GM13976 (cell line): ENCODE measurements around the gene ANKMY2.

ENCODE experiments used
- DNase-seq: peaks from one replicate; pipeline ENCODE4 v3.0.0; 2012; ENCODE audit warnings: low spot score
- CTCF ChIP-seq: IDR thresholded peaks from 2 replicates; pipeline ENCODE4 v1.5.1; 2012; ENCODE audit warnings: borderline replicate concordance, mild to moderate bottlenecking; ENCODE audit not compliant: insufficient read depth; ENCODE audit errors: extremely low read depth, missing control alignments, control extremely low read depth
- in situ Hi-C: fragments of 300-500 bp; cut with MboI; formaldehyde crosslinking; loops from one replicate; pipeline ENCODE4 v1.12.0; 2022; ENCODE audit warnings: low sequenced_read_pairs, mixed read lengths, inconsistent platforms; ENCODE audit not compliant: unreplicated experiment

The ANKMY2 gene

DNA sequence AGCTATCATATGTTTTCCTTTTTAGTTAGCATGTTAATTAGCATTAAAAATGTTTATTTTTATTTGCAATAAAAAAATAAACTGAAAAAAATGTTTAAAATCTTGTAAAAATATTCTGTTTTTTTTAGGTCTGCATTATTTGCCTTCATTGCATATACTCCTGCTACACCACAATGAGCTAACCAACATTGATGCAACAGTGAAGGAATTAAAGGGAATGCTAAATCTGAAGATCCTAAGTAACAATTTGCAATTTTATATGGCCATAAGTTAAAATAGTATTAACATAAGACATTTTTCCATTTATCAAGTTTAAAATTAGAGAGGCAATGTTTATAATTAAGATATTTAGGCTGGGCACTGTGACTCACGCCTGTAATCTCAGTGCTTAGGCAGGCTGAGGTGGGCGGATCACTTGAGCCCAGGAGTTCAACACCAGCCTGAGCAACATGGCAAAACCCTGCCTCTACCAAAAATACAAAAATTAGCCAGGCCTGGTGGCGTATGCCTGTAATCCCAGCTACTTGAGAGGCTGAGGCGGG is 86.7 kb downstream of the ANKMY2 start:
- TF ChIP-seq CTCF = no peak
- DNase-seq = no peak
- in situ Hi-C loops = loop anchor here (25.0 kb wide), 1 partner anchor 472 kb away; no protein-coding TSS in a partner anchor

DNA sequence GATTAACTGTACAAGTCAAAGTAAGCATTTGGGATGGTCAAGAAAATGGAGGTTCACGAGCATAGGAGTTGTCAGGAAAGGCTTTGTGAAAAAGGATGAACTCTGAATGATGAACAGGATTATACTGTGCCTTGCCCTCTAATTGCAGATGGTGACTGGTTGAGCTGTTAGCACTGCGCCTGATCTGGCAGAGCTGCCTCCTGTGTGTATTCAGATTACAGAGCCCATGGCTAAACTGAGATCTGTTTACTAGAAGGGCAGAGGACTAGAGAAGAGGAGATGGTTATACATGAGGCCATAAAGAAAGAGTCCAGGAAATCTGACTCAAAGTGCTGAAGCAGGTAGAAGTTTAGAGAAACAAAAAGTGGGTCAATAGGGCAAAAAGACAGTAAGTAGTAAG is 89.2 kb downstream of the ANKMY2 start:
- in situ Hi-C loops = loop anchor here (25.0 kb wide), 1 partner anchor 469 kb away; no protein-coding TSS in a partner anchor
- no peak for DNase-seq
- no peak for TF ChIP-seq CTCF

GRCh38 chr7:16554518-16555236 is 90.9 kb downstream of the ANKMY2 start:
- DNase-seq = no peak
- in situ Hi-C loops = loop anchor here (25.0 kb wide), 1 partner anchor 467 kb away; no protein-coding TSS in a partner anchor
- no peak for TF ChIP-seq CTCF

DNA sequence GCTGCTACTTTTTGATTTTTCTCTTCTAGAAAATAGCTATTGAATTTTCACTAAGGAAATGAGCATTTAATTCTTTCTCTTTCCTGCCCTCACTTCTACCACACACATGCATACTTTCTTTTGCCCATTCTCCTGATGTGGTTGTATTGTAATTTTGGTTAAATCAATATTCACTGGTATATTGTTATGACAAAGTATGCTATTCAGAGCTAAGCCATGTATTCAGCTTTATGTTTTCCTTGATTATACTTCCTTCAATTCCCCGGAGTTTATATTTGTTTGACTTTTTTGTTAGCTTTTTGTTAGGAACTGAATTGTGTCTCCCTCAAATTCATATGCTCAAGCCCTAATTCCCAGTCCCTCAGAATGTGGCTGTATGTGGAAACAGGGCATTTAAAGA is 94.9 kb downstream of the ANKMY2 start:
- in situ Hi-C loops = loop anchor here (25.0 kb wide), 1 partner anchor 463 kb away; no protein-coding TSS in a partner anchor
- DNase-seq = no peak

More for the DNA sequence above, 94.9 kb downstream of the ANKMY2 start:
- TF ChIP-seq CTCF = no peak
